ENCODE measurements around the gene ADCY2.
A peak's percentile ranks its signal among the peaks of the same experiment; 100 is the strongest.

ADCY2 gene

GRCh38 chr5:7850395-7851239, 454.7 kb downstream of the ADCY2 start, which contains the start of gene CFAP90:
Gene CFAP90 (minus strand): TSS chr5:7851133. CDS start chr5:7851021, 112 bp downstream.
- DNase-seq = no peak

GRCh38 chr5:7851240-7851592, 455.3 kb downstream of the ADCY2 start:
- no peak for DNase-seq

- no peak for DNase-seq
Measured at GRCh38 chr5:7851617-7852289, 455.8 kb downstream of the ADCY2 start.

GRCh38 chr5:7852542-7852941, 456.6 kb downstream of the ADCY2 start:
- no peak for DNase-seq

GRCh38 chr5:7852988-7853387, 457.1 kb downstream of the ADCY2 start:
- no peak for DNase-seq

- no peak for DNase-seq
Measured at GRCh38 chr5:7855611-7856010, 459.7 kb downstream of the ADCY2 start.

- DNase-seq = peak; percentile 68
Measured at GRCh38 chr5:7856855-7857254, 460.9 kb downstream of the ADCY2 start.

- DNase-seq = no peak
Measured at GRCh38 chr5:7857361-7857760, 461.4 kb downstream of the ADCY2 start.

- DNase-seq = no peak
Measured at GRCh38 chr5:7857926-7858632, 462.1 kb downstream of the ADCY2 start.

GRCh38 chr5:7866196-7866595, 470.3 kb downstream of the ADCY2 start:
- DNase-seq = no peak

- no peak for DNase-seq
Measured at GRCh38 chr5:7867260-7867659, 471.3 kb downstream of the ADCY2 start.

- DNase-seq = no peak
Measured at GRCh38 chr5:7868427-7868772, 472.5 kb downstream of the ADCY2 start.

- peak; percentile 95 for DNase-seq
Measured at GRCh38 chr5:7868773-7869473, 473.0 kb downstream of the ADCY2 start, which contains the start of the genes FASTKD3 and MTRR. Gene FASTKD3 (minus strand): TSS chr5:7869031. CDS start chr5:7868083, 948 bp downstream. Gene MTRR (plus strand): TSS chr5:7869148. CDS start chr5:7870795, 1,647 bp downstream.

- DNase-seq = no peak
Measured at GRCh38 chr5:7869474-7870136, 473.7 kb downstream of the ADCY2 start.

GRCh38 chr5:7871653-7872052, 475.7 kb downstream of the ADCY2 start:
- no peak for DNase-seq

- DNase-seq = no peak
Measured at GRCh38 chr5:7872517-7873130, 476.7 kb downstream of the ADCY2 start.

- DNase-seq = no peak
Measured at GRCh38 chr5:7873216-7873615, 477.3 kb downstream of the ADCY2 start.

GRCh38 chr5:7874639-7875038, 478.7 kb downstream of the ADCY2 start:
- DNase-seq = no peak

GRCh38 chr5:7875151-7875550, 479.2 kb downstream of the ADCY2 start:
- DNase-seq = no peak

GRCh38 chr5:7876867-7877266, 480.9 kb downstream of the ADCY2 start:
- DNase-seq = no peak

GRCh38 chr5:7877851-7878250, 481.9 kb downstream of the ADCY2 start:
- no peak for DNase-seq

GRCh38 chr5:7878381-7878873, 482.5 kb downstream of the ADCY2 start:
- DNase-seq = no peak

All from NCI-H2081 treated with DMSO at 0.1 percent for 48 hours (cell line).